ENCODE measurements around the gene PSTPIP2.
"Not testable (repeated sequence)": the region's sequence is repeated elsewhere in the genome, so short reads cannot be mapped to it uniquely, and the experiment has no call there.

The PSTPIP2 gene

GRCh38 chr18:46034230-46034629, 37.8 kb downstream of the PSTPIP2 start:
- DNase-seq: no peak

DNA sequence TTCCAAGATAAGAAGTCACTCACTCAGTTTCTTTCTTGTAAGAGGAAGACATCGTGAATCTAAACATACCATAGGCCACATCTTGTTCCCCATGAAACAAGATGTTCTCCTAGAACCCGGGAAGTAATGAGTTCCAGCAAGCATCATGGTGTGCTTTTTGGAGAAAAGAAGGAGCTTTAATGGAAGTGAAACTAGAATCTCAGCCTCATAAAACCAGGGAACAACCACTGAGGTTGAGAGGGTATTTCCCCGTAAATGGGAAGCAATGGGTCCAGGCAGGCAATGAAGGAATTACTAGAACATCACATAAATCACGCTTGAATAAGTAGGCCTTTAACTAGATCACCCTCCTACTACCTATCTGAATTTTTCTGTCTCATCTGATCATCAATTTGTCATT, 40.3 kb downstream of the PSTPIP2 start:
- DNase-seq: no peak

DNA sequence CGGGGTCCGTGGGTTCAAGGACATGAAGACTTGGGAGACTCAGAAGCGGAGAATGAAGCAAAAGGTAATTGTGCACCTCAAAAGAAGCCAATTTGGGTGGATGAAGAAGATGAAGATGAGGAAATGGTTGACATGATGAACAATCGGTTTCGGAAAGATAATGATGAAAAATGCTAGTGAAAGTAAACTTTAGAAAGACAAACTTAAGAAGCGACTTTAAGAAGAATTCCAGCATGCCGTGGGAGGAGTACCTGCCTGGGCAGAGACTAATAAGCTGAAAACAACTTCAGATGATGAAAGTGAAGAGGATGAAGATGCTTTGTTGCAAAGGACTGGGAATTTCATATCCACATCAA, 43.5 kb downstream of the PSTPIP2 start:
- DNase-seq: no peak

DNA sequence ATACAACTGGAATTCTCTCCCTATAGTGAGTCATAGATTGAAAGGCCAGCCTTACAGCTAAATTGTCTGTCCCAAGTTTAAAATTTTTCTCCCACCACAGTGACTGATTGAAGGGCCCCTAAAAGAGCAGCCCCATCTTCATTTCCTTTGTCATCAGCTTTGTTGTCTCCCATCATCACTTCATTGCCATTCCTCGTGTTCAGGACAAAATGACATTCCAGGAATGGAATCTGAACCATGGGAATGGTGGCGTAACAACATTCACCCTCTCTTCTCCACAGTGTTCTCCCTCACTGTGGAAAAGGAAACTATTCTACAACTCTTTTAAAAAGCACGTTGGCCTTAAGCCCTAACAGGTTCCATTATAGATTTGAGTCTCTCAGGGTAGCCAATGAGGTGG, 52.1 kb downstream of the PSTPIP2 start:
- no peak for DNase-seq

- DNase-seq: no peak
Observed at GRCh38 chr18:46013484-46014189, 58.4 kb downstream of the PSTPIP2 start.

GRCh38 chr18:46010676-46011075, 61.4 kb downstream of the PSTPIP2 start:
- no peak for DNase-seq

GRCh38 chr18:46010050-46010449, 62.0 kb downstream of the PSTPIP2 start:
- no peak for DNase-seq

GRCh38 chr18:46009125-46009840, 62.8 kb downstream of the PSTPIP2 start:
- no peak for DNase-seq

DNA sequence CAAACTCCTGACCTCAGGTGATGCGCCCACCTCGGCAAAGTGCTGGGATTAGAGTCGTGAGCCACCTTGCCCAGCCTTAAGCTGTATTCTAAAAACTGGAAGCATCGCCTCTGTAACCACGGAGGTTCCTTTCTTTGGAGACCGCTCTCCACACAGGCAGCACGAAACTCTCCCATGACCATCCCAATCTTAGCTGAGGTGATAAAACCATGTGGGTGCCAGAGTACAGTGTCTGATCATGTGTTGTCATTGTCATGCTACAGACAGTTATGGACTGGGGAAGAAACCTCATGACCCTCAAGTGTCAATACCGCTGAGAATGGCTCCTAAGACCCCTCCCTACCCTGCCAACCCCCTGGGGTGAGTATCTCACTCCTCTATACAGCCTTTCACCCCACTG, 63.5 kb downstream of the PSTPIP2 start:
- no peak for DNase-seq

DNA sequence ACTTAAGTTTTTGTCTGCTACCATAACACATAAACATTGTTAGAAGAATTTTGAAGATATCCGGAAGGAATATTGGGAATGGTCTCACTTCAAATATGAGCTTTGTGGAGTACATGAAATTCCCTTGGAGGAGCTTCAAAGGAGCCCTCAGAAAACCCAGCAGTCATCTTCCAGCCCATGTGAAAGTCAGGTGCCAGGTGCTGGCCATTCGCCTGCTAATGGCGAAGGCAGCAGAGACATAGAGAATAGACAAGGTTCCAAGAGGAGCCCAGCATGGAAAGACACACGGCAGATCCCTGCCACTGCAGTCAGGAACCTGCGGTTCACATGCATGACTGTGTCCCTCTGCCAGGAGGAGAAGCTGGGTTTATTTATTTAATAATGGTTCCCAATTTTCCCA, 64.9 kb downstream of the PSTPIP2 start:
- no peak for DNase-seq

GRCh38 chr18:46002934-46003333, 69.1 kb downstream of the PSTPIP2 start:
- no peak for DNase-seq

DNA sequence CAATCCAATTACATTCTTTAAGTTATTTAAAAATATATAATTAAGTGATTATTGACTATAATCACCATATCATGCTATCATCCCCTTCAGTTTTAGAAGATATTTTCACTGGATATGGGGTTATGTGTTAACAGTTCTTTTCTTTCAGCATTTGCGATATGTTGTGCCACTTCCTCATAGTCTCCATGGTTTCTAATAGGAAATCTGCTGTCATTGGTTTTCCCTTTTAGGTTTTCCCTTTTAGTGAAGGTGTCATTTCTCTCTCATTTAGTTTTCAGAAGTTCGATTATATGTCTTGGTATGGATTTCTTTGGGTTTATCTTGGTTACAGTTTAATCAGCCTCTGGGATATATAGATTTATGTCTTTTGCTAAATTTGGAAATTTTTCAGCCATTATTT, 70.2 kb downstream of the PSTPIP2 start:
- DNase-seq: no peak

GRCh38 chr18:46001074-46001473, 71.0 kb downstream of the PSTPIP2 start:
- DNase-seq: no peak

- no peak for DNase-seq
Observed at GRCh38 chr18:45999536-45999935, 72.5 kb downstream of the PSTPIP2 start.

DNA sequence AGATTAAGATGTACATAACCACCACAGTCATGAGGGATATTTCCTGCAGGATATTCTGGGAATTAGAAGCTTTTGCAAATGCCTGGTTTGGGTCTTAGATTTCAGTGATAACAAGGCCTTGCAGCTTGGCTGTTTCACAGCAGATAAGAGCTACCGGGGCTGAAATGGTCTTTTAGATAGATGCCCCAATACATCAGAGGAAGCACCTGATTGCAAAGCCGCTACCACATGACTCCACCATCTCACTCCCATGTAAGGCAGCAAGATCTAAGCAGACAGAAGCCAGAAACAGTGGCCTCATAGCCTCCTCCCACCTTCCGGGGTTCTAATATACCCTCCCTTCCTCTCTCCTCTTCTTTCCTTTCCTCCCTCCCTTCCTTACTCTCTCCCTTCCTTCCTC, 73.8 kb downstream of the PSTPIP2 start:
- no peak for DNase-seq

- no peak for DNase-seq
Observed at GRCh38 chr18:45997700-45998151, 74.3 kb downstream of the PSTPIP2 start.

GRCh38 chr18:45995461-45995860, 76.6 kb downstream of the PSTPIP2 start:
- no peak for DNase-seq

DNA sequence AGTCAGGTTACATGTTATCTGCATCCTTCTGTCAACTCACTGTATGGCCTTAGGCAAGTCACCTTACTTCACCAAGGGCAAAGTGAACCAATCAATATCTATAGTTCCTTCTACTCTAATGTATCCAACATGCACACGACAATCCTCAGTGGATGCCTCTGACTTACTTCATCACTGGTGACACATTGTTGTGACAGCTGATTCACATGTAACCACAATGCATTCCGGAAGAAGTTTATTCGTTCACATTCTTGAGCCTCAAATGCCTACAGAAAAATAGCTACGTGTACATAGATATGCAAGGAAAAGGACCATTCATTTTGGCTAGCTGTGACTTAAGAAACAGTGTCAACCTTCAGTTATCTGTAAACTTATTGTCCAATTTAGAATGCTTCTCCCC, 78.6 kb downstream of the PSTPIP2 start:
- no peak for DNase-seq

DNA sequence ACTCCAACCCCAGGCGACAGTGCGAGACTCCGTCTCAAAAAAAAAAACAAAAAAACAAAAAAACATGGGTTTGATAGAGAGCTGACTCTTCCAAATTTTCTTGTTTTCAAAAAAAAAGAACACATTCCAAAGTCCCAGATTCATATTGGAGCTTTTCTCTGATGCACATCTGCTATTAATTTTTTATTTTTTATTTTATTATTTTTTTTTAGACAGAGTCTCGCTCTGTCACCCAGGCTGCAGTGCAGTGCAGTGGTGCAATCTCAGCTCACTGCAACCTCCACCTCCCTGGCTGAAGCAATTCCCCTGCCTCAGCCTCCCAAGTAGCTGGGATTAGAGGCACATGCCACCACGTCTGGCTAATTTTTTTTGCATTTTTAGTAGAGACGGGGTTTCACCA, 79.5 kb downstream of the PSTPIP2 start:
- DNase-seq: not testable (repeated sequence)

DNA sequence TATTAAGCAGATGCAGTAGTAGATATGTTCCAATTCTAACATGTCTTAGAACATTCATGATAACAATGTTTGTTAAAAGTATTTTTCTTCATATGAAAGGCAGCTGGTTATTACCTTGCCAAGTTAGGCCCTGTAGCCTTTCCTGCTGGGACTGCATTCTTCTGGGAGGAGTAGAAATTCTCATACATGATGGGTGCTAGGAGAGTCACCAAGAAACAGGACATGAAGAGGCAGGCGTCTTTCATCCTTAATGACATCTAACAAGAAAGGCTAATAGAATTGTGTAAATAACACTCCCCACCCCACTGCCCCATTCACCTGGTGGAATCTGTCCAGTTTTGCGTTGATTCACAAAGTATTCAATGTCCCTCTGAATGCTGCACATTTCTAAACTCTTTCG, 80.3 kb downstream of the PSTPIP2 start:
- DNase-seq: no peak

DNA sequence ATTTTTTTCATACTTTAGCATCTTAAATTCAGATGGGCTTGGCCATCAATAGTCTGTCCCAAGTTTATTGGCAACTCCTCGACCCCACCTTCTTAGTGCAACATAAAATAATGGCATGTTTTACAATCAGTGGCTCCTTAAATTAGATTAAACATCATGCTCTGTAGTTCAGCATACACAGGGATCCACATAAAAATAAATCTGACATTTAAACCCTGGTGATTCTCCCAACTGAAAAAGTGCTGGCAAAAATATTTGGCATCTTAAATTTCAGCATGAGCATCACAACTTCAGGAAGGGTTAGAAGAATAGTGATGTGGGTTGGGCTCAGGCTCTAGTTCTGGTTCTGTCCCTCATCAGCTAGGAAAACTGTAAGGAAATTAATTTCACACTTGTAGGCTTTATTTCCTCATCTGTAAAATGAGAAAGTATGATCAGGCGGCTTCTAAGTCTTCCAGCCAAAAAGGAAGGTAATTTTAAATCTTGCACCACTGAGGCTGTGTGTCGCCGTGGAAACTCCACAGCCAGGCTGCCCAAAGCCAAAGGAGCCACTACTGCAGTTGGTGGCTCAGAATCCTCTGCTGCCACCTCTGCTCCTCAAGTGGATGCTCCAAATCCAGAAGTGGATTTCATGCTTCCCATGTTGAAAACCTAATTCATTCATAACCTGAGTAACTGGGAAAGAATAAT, 87.4 kb downstream of the PSTPIP2 start:
- no peak for DNase-seq

DNA sequence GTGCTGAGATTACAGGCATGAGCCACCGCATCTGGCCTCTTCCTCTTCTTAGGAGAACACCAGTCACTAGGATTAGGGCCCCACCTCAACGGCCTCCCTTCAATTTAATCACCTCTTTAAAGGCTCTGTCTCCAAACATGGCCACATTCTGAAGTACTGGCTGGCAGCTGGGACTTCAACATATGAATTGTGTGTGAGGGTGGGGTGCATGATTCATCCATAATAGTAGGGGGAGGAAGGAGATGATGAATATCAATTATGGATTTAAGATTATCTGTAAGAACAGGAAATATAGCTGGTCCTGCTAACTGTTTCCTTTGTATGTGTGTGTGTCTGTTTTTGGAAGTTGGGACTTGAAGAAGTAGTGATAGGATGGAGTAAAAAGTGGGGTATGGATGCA, 90.2 kb downstream of the PSTPIP2 start:
- peak; percentile 37 for DNase-seq

DNA sequence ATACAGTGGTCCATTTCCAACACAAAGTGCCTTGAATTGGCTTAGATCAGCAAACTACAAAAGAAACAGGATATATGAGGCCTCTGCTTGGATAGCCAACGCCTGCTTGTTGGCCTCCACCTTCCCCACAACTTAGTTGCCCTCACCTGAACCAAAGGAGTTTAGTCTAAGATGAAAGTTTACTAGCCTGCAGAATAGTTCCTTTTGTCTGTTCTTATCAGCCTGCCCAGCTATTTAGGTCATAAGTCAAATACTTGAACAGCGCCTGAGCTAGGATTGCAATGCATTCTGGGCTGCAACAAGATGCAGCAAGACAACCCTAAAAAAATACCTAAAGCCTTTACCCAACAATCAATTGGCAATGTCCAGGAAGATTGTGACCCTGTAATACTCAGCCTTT, 91.8 kb downstream of the PSTPIP2 start:
- DNase-seq: no peak

- no peak for DNase-seq
Observed at GRCh38 chr18:45978084-45978483, 94.0 kb downstream of the PSTPIP2 start.
